Gastrocnemius medialis (tissue), 4 donors: ENCODE results near the gene SGCE. TPM values are rescaled to one million over a fixed set of nuclear protein-coding genes. Genes with fewer than 3 reads are reported as not detected.

ENCODE experiments used
- ATAC-seq, 2 donors: fragments of 150-250 bp; one replicate each; pipeline ENCODE4 v1.9.1; 2016
- DNase-seq, 2 donors: peaks; one replicate each; pipeline ENCODE4 v3.0.0-alpha.2; 2019
- H3K27ac ChIP-seq, 4 donors: fragments of 200-600 bp; sonication (generic); 1 replicate in 1 of 4; 2 replicates in 3 of 4; pipeline ENCODE4 v1.5.1; 2016 to 2018; ENCODE audit warnings: mild to moderate bottlenecking in 2 of 4, moderate library complexity in 1 of 4
- H3K27me3 ChIP-seq, 3 donors: fragments of 200-600 bp; sonication (generic) in 2 of 3; 1 replicate in 1 of 3; 2 replicates in 2 of 3; pipeline versions ENCODE4 v1.5.1 to v1.6.0; 2016 to 2019; ENCODE audit warnings: mild to moderate bottlenecking in 1 of 3, moderate library complexity in 1 of 3
- H3K36me3 ChIP-seq, 2 donors: fragments of 200-600 bp; sonication (generic) in 1 of 2; one replicate each; pipeline ENCODE4 v1.5.1; 2017 to 2018
- H3K4me1 ChIP-seq, 2 donors: fragments of 200-600 bp; sonication (generic) in 1 of 2; one replicate each; pipeline ENCODE4 v1.5.1; 2016 to 2017; ENCODE audit warnings: mild to moderate bottlenecking in 2 of 2
- H3K4me3 ChIP-seq, 4 donors: fragments of 200-600 bp; sonication (generic) in 3 of 4; 1 replicate in 1 of 4; 2 replicates in 3 of 4; pipeline ENCODE4 v1.5.1; 2016 to 2019; ENCODE audit warnings: mild to moderate bottlenecking in 2 of 4
- H3K9me3 ChIP-seq, 3 donors: fragments of 200-600 bp; sonication (generic) in 2 of 3; 1 replicate in 1 of 3; 2 replicates in 2 of 3; pipeline ENCODE4 v1.5.1; 2016 to 2019
- POLR2A ChIP-seq, 2 donors: fragments of 450-650 bp; IDR thresholded peaks; one replicate each; pipeline ENCODE4 v1.6.1; 2017; ENCODE audit warnings: antibody characterized with exemption in 2 of 2, mild to moderate bottlenecking in 2 of 2, moderate library complexity in 2 of 2
- in situ Hi-C, 4 donors: fragments of 200-750 bp; cut with MboI; loops; one replicate each; pipeline versions ENCODE4 v1.15.0 to v1.8.0; 2017; ENCODE audit warnings: low sequenced_read_pairs in 4 of 4
- intact Hi-C: fragments of 100-400 bp; cut with DNase I; formaldehyde crosslinking; loops from one replicate; pipeline ENCODE4 v1.15.1; 2023; ENCODE audit warnings: low total_unique reads
- total RNA-seq, 4 donors: library from RNA; depleted of rRNA; stranded (reverse); fragments of >200 nt; gene quantifications; one replicate each; pipeline versions ENCODE4 v1.1.0 to v1.2.3, GENCODE V29; 2016
- TF ChIP-seq, protein P1 (sequence below), 5 experiments: fragments of 450-650 bp in 3 of 5; fragments of 200-600 bp in 2 of 5; sonication (generic) in 2 of 5; IDR thresholded peaks in 4 of 5; conservative IDR thresholded peaks in 1 of 5; 1 replicate in 4 of 5; 2 replicates in 1 of 5; pipeline ENCODE4 v1.5.1; 2016 to 2019; ENCODE audit warnings: antibody characterized with exemption in 5 of 5, mild to moderate bottlenecking in 3 of 5, moderate library complexity in 3 of 5

SGCE gene
- total RNA-seq, 4 donors from 2014 or later: 5.1 to 8.6 (median 6.1) TPM

DNA sequence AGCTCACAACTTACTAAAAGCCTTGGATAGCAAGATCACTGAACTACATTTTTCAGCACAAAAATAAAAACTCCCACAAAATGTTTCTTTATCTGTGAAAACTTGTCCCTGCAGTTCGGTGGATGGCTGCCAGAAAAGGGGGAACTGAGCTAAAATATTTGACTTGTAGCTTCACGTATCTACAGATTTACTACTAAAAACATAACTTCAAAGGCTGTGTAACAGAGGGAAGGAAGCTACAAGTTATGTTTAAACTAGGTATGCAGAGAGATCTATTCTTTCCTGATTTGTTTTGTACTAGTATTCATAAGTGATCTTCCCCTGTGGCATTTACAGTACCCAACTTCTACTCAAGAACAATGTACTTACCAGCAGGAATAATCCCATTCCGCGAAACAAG lies 25.1 kb downstream of the SGCE start:
- intact Hi-C loops: no loop called here
- H3K36me3 ChIP-seq: no peaks in the 10 kb centered on the region

DNA sequence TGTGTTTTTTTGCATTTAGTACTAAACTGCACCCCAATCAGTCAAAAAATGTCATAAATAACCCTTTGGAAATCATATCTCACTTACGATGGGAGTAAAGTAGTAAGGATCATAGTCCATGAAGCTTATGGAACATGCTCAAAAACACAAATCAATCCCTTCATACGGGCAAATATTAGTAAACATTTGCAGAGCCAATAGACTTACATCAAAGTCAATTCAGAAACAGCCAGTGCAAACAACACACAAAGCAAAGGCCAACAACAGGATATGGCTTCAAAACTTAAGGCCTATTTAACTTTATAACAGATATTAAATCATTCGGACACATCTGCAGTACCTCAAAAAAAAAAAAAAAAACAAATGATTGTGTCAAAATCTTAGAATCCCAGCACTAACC lies 32.1 kb downstream of the SGCE start:
- TF ChIP-seq, protein P1, sequence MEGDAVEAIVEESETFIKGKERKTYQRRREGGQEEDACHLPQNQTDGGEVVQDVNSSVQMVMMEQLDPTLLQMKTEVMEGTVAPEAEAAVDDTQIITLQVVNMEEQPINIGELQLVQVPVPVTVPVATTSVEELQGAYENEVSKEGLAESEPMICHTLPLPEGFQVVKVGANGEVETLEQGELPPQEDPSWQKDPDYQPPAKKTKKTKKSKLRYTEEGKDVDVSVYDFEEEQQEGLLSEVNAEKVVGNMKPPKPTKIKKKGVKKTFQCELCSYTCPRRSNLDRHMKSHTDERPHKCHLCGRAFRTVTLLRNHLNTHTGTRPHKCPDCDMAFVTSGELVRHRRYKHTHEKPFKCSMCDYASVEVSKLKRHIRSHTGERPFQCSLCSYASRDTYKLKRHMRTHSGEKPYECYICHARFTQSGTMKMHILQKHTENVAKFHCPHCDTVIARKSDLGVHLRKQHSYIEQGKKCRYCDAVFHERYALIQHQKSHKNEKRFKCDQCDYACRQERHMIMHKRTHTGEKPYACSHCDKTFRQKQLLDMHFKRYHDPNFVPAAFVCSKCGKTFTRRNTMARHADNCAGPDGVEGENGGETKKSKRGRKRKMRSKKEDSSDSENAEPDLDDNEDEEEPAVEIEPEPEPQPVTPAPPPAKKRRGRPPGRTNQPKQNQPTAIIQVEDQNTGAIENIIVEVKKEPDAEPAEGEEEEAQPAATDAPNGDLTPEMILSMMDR (IDR thresholded peaks at IDR 0.05 in 4 of 5, conservative IDR thresholded peaks at IDR 0.05 in 1 of 5): no peak
- TF ChIP-seq POLR2A (IDR thresholded peaks at IDR 0.05): no peak
- Histone ChIP-seq H3K9me3 (no peaks in the 10 kb centered on the region), H3K4me1 (peaks cover 8 to 9% of the 10 kb centered on the region in 2 donors), H3K27me3 (no peaks in the 10 kb centered on the region), H3K27ac (no peak overlapping the region), H3K36me3 (no peaks in the 10 kb centered on the region), H3K4me3 (no peak overlapping the region)
- ATAC-seq: no peak
- in situ Hi-C loops: no loop called here
- DNase-seq: no peak
- intact Hi-C loops: loop anchor here (10.0 kb wide), 1 partner anchor 109 kb away; no protein-coding TSS in a partner anchor

More for the DNA sequence above, 25.1 kb downstream of the SGCE start:
- in situ Hi-C loops: no loop called here
- Histone ChIP-seq H3K27me3 (no peaks in the 10 kb centered on the region), H3K27ac (no peak overlapping the region), H3K9me3 (no peaks in the 10 kb centered on the region), H3K4me3 (no peak overlapping the region), H3K4me1 (no peaks in the 10 kb centered on the region)
- TF ChIP-seq, protein P1 (IDR thresholded peaks at IDR 0.05 in 4 of 5, conservative IDR thresholded peaks at IDR 0.05 in 1 of 5): no peak
- no peak for TF ChIP-seq POLR2A (IDR thresholded peaks at IDR 0.05)
- ATAC-seq (no peak), DNase-seq (no peak)

DNA sequence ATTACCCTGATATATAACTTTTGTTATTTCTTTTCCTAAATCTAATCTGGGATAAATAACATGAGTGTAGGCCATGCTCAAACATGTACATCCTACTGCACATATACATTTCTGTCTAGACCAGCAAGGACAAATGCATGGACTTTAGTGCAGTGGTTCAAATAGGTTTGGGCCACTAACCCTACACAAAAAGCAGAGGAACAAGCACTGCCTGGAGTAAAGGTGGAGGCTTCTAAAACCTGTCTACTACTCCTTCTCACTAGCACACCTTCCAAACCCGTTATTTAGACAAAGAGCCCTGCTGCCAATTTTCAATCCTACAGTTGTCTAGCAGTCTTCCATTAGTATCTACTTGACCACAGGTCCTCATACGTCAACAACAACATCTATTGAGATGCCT lies 34.8 kb downstream of the SGCE start:
- H3K27ac ChIP-seq: peak overlapping the region; percentile 79 to 88 (median 86)
- peak; percentile 2 to 10 for ATAC-seq
- in situ Hi-C loops: no loop called here
- no peak for TF ChIP-seq POLR2A (IDR thresholded peaks at IDR 0.05)
- TF ChIP-seq, protein P1 (IDR thresholded peaks at IDR 0.05 in 4 of 5, conservative IDR thresholded peaks at IDR 0.05 in 1 of 5): no peak
- no peaks in the 10 kb centered on the region for H3K36me3 ChIP-seq
- H3K4me1 ChIP-seq: peaks cover 8 to 9% of the 10 kb centered on the region in 2 donors
- no peak for DNase-seq
- no peak overlapping the region for H3K4me3 ChIP-seq
- no peaks in the 10 kb centered on the region for H3K27me3 ChIP-seq
- intact Hi-C loops: loop anchor here (2.0 to 10.0 kb wide), 2 partner anchors 40 to 106 kb away; no protein-coding TSS in a partner anchor
- no peaks in the 10 kb centered on the region for H3K9me3 ChIP-seq

DNA sequence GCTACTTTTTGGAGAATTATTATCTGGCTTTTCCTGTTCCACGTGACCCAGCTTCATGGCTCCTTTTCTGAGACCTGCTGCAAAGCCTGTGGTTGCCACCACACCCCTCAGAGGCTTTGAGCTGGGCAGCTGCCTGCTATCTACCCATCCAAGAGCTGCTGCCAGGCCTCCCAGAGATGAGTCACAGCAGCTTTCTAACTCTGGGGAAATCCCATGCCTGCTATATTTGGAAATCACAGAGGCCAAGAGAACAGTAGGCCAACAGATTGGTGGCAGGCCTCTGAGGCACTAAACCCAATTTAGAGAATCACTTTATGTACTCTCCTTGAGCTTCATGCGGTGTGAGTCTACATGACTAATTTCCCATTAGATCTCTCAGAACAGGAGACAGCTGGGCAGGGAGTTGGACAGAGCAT lies 35.2 kb downstream of the SGCE start:
- in situ Hi-C loops: no loop called here
- ATAC-seq: peak; percentile 100
- intact Hi-C loops: loop anchor here (2.0 to 10.0 kb wide), 2 partner anchors 40 to 106 kb away; no protein-coding TSS in a partner anchor
- peak in 1 of 2 donors; percentile 28 for TF ChIP-seq POLR2A (IDR thresholded peaks at IDR 0.05)
- TF ChIP-seq, protein P1 (IDR thresholded peaks at IDR 0.05 in 4 of 5, conservative IDR thresholded peaks at IDR 0.05 in 1 of 5): no peak
- peak; percentile 89 to 95 for DNase-seq
- Histone ChIP-seq H3K4me1 (peaks cover 8 to 9% of the 10 kb centered on the region in 2 donors), H3K4me3 (no peak overlapping the region), H3K36me3 (no peaks in the 10 kb centered on the region), H3K27ac (peak overlapping the region; percentile 79 to 88 (median 86)), H3K27me3 (no peaks in the 10 kb centered on the region), H3K9me3 (no peaks in the 10 kb centered on the region)

DNA sequence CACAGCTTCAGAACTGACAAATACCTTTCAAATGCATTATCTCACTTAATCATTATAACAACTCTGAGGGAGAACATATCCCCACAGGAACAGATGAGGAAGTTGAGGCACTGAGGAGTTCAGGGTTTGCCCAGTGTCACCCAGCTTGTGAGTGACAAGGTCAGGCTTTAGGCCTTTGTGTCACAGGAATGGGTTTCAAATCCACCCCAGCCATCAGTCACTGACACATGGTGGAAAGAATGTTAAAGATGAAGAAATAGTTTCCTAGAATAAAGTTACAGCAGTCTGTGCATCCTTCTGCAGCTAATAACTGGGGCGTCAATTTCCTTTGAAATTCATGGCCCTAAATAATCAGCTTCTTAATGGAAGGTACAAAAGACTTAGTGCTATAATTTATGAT lies 37.8 kb downstream of the SGCE start:
- intact Hi-C loops (no loop called here), in situ Hi-C loops (no loop called here)
- DNase-seq (no peak), ATAC-seq (no peak)
- Histone ChIP-seq H3K27ac (no peak overlapping the region), H3K36me3 (no peaks in the 10 kb centered on the region), H3K4me1 (peaks cover 8 to 9% of the 10 kb centered on the region in 2 donors), H3K9me3 (no peaks in the 10 kb centered on the region), H3K27me3 (no peaks in the 10 kb centered on the region), H3K4me3 (no peak overlapping the region)
- TF ChIP-seq, protein P1 (IDR thresholded peaks at IDR 0.05 in 4 of 5, conservative IDR thresholded peaks at IDR 0.05 in 1 of 5): no peak
- TF ChIP-seq POLR2A (IDR thresholded peaks at IDR 0.05): no peak
